Fibroblast of peridontal ligament (primary cell): Measurements from ENCODE around the gene RNF151.

Experiments
- DNase-seq: peaks from one replicate; pipeline ENCODE4 v3.0.0-alpha.2; 2010; ENCODE audit errors: extremely low read depth

Gene RNF151

GRCh38 chr16:1991588-1991947 is 24.9 kb downstream of the RNF151 start:
- no peak for DNase-seq

GRCh38 chr16:1991948-1992703 is 25.5 kb downstream of the RNF151 start:
- peak; percentile 75 for DNase-seq

GRCh38 chr16:1992704-1993317 is 26.2 kb downstream of the RNF151 start:
- no peak for DNase-seq

- no peak for DNase-seq
These were observed 27.1 kb downstream of the RNF151 start for GRCh38 chr16:1993731-1994131.

GRCh38 chr16:1997494-1998359 is 31.1 kb downstream of the RNF151 start:
- peak; percentile 80 for DNase-seq

- no peak for DNase-seq
These were observed 31.7 kb downstream of the RNF151 start for GRCh38 chr16:1998360-1998835.

- no peak for DNase-seq
These were observed 32.5 kb downstream of the RNF151 start for GRCh38 chr16:1998852-1999801.

- DNase-seq, result no peak
These were observed 33.3 kb downstream of the RNF151 start for GRCh38 chr16:1999866-2000514.

GRCh38 chr16:2001035-2001434 is 34.4 kb downstream of the RNF151 start:
- no peak for DNase-seq

- DNase-seq, result no peak
These were observed 35.0 kb downstream of the RNF151 start for GRCh38 chr16:2001456-2002355.

- DNase-seq, result no peak
These were observed 36.0 kb downstream of the RNF151 start for GRCh38 chr16:2002406-2003230.

- DNase-seq, result no peak
These were observed 36.7 kb downstream of the RNF151 start for GRCh38 chr16:2003231-2003826.

GRCh38 chr16:2003827-2004641 is 37.4 kb downstream of the RNF151 start:
- peak; percentile 69 for DNase-seq

GRCh38 chr16:2004795-2005517 is 38.3 kb downstream of the RNF151 start:
- no peak for DNase-seq

GRCh38 chr16:2005646-2006045 is 39.0 kb downstream of the RNF151 start:
- no peak for DNase-seq

- no peak for DNase-seq
These were observed 39.7 kb downstream of the RNF151 start for GRCh38 chr16:2006317-2006716.
